Forelimb muscle (tissue), 1 donor: Measurements from ENCODE around the gene PLA2G4A. TPM values are rescaled to one million over a fixed set of nuclear protein-coding genes. Genes with fewer than 3 reads are reported as not detected.

Experiments used
- DNase-seq: peaks from one replicate; pipeline ENCODE4 v3.0.0-alpha.2; 2013; ENCODE audit warnings: low read depth
- polyA plus RNA-seq: library from polyadenylated mRNA; unstranded; fragments of 120-200 nt; gene quantifications from one replicate; pipeline ENCODE4 v1.2.1, GENCODE V29; 2013; ENCODE audit not compliant: insufficient read length

Gene PLA2G4A
- polyA plus RNA-seq, 1 donor: 3.2 TPM

- no peak for DNase-seq
Observed at GRCh38 chr1:186834399-186834958, 5.7 kb downstream of the PLA2G4A start.

GRCh38 chr1:186835448-186835847 is 6.7 kb downstream of the PLA2G4A start:
- no peak for DNase-seq

GRCh38 chr1:186837806-186838205 is 9.1 kb downstream of the PLA2G4A start:
- DNase-seq: no peak

GRCh38 chr1:186838380-186839040 is 9.8 kb downstream of the PLA2G4A start:
- no peak for DNase-seq

- DNase-seq: no peak
Observed at GRCh38 chr1:186839041-186839400, 10.3 kb downstream of the PLA2G4A start.

GRCh38 chr1:186841599-186841998 is 12.8 kb downstream of the PLA2G4A start:
- no peak for DNase-seq

- DNase-seq: no peak
Observed at GRCh38 chr1:186842547-186842946, 13.8 kb downstream of the PLA2G4A start.

GRCh38 chr1:186843226-186843625 is 14.5 kb downstream of the PLA2G4A start:
- DNase-seq: no peak

GRCh38 chr1:186843931-186844330 is 15.2 kb downstream of the PLA2G4A start:
- DNase-seq: no peak

GRCh38 chr1:186845576-186846210 is 16.9 kb downstream of the PLA2G4A start:
- no peak for DNase-seq

- DNase-seq: no peak
Observed at GRCh38 chr1:186848509-186849130, 19.9 kb downstream of the PLA2G4A start.

- DNase-seq: no peak
Observed at GRCh38 chr1:186849271-186849671, 20.5 kb downstream of the PLA2G4A start.

GRCh38 chr1:186849826-186850225 is 21.1 kb downstream of the PLA2G4A start:
- DNase-seq: no peak

GRCh38 chr1:186854102-186854501 is 25.4 kb downstream of the PLA2G4A start:
- no peak for DNase-seq

GRCh38 chr1:186858923-186859322 is 30.2 kb downstream of the PLA2G4A start:
- DNase-seq: no peak

GRCh38 chr1:186859995-186860394 is 31.2 kb downstream of the PLA2G4A start:
- no peak for DNase-seq

GRCh38 chr1:186864296-186864695 is 35.5 kb downstream of the PLA2G4A start:
- no peak for DNase-seq

GRCh38 chr1:186865253-186865652 is 36.5 kb downstream of the PLA2G4A start:
- no peak for DNase-seq

GRCh38 chr1:186865857-186866256 is 37.1 kb downstream of the PLA2G4A start:
- no peak for DNase-seq

- no peak for DNase-seq
Observed at GRCh38 chr1:186869526-186870228, 40.9 kb downstream of the PLA2G4A start.

- DNase-seq: no peak
Observed at GRCh38 chr1:186871784-186872183, 43.0 kb downstream of the PLA2G4A start.

GRCh38 chr1:186872291-186872690 is 43.5 kb downstream of the PLA2G4A start:
- no peak for DNase-seq
